Stimulated activated naive B cell treated with anti-CD40 and anti-IgM and Interleukin-4, amounts not matched to agents 10 μg/mL and 1 μg/mL and 100 μg/mL, for 72 hours (primary cell): ENCODE data around the gene KCNT2.

Source experiments
- ATAC-seq, 2 donors: fragments of 150-1000 bp; cut with Tn5 transposase; replicated peaks; 2 replicates each; pipeline ENCODE4 v1.10.0; 2021; ENCODE audit warnings: moderate library complexity in 1 of 2
- DNase-seq: peaks from one replicate; pipeline ENCODE4 v3.0.0; 2021
- H3K27ac Mint-ChIP-seq: one replicate; pipeline ENCODE4 v1.8.0; 2022; ENCODE audit warnings: mild to moderate bottlenecking, mixed read lengths
- H3K27me3 Mint-ChIP-seq, 2 donors: one replicate each; pipeline ENCODE4 v1.8.0; 2022; ENCODE audit warnings: mixed read lengths in 2 of 2
- H3K36me3 Mint-ChIP-seq, 2 donors: one replicate each; pipeline ENCODE4 v1.8.0; 2022; ENCODE audit warnings: mixed read lengths in 2 of 2, mild to moderate bottlenecking in 1 of 2
- H3K4me1 Mint-ChIP-seq, 2 donors: one replicate each; pipeline ENCODE4 v1.8.0; 2022; ENCODE audit warnings: mixed read lengths in 2 of 2, mild to moderate bottlenecking in 1 of 2
- H3K4me3 Mint-ChIP-seq, 2 donors: one replicate each; pipeline ENCODE4 v1.8.0; 2022; ENCODE audit warnings: mild to moderate bottlenecking in 2 of 2, mixed read lengths in 2 of 2, moderate library complexity in 1 of 2
- H3K9me3 Mint-ChIP-seq, 2 donors: one replicate each; pipeline ENCODE4 v1.8.0; 2022; ENCODE audit warnings: mixed read lengths in 2 of 2, mild to moderate bottlenecking in 1 of 2

The KCNT2 gene

DNA sequence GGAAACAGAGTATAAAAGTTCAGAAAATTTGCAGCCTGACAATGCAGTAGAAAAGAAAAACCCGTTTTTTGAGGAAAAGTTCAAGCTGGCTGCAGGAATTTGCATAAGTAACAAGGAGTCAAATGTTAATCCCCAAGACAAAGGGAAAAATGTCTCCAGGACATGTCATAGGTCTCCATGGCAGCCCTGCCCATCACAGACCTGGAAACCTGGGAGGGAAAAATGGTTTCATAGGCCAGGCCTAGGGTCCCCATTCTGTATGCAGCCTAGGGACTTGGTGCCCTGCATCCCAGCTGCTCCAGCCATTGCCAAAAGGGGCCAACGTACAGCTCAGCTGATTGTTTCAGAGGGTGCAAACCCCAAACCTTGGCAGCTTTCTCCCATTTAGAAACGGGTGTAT, 3.6 kb upstream of the KCNT2 start:
- no peak for DNase-seq
- no peak for ATAC-seq
- Mint-ChIP-seq H3K27ac (no peak overlapping the region), H3K4me1 (peaks cover 4 to 6% of the 10 kb centered on the region in 2 donors), H3K27me3 (peaks cover 24 to 36% of the 10 kb centered on the region in 2 donors), H3K9me3 (peaks cover 0 to 3% of the 10 kb centered on the region in 2 donors), H3K36me3 (no peaks in the 10 kb centered on the region), H3K4me3 (no peak overlapping the region)

DNA sequence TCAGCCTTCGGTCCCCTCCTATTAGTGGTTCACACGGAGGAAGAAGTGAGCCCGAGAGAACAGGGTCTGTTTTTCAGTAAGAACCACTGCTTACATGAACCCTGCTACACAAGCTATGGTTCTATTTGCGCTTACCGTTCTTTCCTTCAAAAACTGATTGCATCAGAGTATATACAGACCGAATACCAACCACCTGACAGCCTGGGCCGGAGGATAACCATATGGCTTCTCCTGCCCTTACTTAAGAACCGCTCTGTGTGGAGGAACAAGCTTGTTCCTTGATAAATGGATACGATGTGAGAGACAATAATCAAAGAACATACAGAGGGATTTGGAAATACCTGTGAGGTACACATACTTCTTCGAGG, 1.1 kb upstream of the KCNT2 start:
- Mint-ChIP-seq H3K4me1 (peaks cover 4 to 6% of the 10 kb centered on the region in 2 donors), H3K27me3 (peaks cover 24 to 39% of the 10 kb centered on the region in 2 donors), H3K36me3 (no peaks in the 10 kb centered on the region), H3K4me3 (no peak overlapping the region), H3K27ac (no peak overlapping the region), H3K9me3 (peaks cover 0 to 3% of the 10 kb centered on the region in 2 donors)
- no peak for DNase-seq
- peak in 1 of 2 donors; percentile 14 for ATAC-seq

DNA sequence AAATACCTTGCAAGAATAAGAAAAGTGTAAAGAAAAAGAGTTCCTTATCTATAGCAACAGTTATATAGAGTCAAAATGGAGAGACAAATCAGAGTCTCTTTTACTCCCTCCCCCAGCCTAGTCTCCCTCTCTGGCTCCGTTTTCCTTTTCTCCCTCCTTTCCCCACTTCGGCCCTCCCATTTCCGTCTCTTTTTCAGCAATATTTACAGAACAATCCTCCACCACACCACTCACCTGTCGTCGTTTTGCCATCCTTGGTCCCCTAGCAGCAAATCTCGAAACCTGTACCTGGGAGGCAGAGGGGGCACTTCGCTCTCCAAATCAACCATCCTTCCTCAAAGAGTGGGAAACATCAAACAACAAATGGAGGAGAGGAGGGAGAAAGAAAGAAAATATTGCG, 259 bp downstream of the KCNT2 start:
- DNase-seq (no peak), ATAC-seq (no peak)
- Mint-ChIP-seq H3K4me3 (peak overlapping the region in 1 of 2 donors; percentile 4), H3K36me3 (no peaks in the 10 kb centered on the region), H3K27me3 (peaks cover 22 to 37% of the 10 kb centered on the region in 2 donors), H3K4me1 (peaks cover 4 to 6% of the 10 kb centered on the region in 2 donors), H3K9me3 (peaks cover 0 to 3% of the 10 kb centered on the region in 2 donors), H3K27ac (no peak overlapping the region)

DNA sequence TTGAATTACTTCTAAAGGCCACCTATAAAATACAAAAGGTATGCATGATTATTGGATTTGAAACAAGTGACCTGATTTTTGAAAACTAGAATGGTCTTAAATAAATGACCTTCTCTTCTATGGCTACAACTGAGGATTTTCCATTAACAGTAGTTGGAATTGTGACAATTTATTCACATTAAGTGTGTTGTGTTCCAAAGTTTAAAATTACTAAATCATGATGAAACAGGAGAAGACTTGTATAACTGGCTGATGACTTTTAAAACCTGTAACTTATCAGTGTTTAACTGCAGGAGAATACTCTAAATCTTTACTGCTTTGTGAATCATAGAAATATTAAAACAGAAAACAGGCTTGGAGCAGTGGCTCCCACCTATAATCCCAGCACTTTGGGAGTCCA, 4.6 kb downstream of the KCNT2 start:
- no peak overlapping the region for H3K27ac Mint-ChIP-seq
- no peaks in the 10 kb centered on the region for H3K36me3 Mint-ChIP-seq
- no peaks in the 10 kb centered on the region for H3K9me3 Mint-ChIP-seq
- no peak for DNase-seq
- H3K27me3 Mint-ChIP-seq, result peaks cover 10 to 18% of the 10 kb centered on the region in 2 donors
- no peak overlapping the region for H3K4me3 Mint-ChIP-seq
- no peak for ATAC-seq
- peaks cover 4 to 6% of the 10 kb centered on the region in 2 donors for H3K4me1 Mint-ChIP-seq

DNA sequence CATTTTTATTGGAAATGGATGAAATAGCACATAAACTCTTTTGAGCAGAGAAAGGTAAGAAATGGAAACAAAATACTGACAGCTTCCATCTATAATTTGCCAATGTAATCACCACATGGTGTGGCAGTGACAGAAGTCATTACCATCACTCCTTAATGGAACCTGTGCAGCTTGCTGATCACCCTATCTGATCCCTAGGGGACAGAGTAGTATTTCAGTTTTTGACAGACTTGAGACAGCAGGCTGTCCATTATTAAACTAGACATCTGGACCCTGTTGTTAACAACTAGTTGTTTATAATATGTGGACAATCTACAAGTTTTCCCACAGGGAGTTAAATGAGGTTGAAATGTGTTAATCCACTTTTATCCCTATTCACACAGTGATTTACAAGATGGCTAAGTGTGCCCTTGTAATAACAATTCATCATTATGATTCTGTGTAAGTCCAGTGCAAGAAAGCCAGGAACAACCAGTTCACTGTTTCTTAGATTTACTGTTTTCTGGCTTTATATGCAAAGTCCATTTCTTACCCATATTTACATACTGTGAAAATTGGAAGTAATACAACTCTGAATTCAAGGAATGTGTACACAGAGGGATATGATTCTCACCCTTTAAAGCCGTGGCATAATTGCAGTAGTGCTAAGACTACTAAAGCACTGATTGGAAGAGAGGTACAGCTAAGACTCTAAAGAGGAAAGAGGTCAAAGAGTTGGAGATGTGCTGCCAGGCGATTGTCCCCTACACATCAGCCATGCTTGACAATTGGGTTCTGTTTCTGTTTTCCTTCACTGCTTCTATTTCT, 9.1 kb downstream of the KCNT2 start:
- Mint-ChIP-seq H3K27me3 (no peaks in the 10 kb centered on the region), H3K4me1 (no peaks in the 10 kb centered on the region), H3K9me3 (no peaks in the 10 kb centered on the region), H3K4me3 (no peak overlapping the region), H3K27ac (no peak overlapping the region), H3K36me3 (no peaks in the 10 kb centered on the region)
- DNase-seq (no peak), ATAC-seq (no peak)

DNA sequence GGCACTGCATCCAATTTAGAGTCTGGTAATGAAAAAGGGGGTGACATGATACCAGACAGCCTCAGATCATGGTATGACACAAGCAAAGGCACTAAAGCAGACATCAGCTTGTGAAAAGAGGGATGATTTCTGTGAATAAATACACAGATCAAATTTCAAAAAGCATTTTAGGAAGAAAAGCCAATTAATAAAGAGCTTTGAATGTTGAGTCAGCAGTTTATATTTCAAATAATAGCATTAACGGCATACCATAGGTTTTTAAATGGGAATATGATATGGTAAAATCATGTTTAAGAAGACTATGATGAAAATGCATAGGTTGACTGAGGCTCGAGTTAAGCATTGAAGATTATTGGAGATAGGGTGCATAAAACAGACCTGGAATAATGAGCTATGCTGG, 13.5 kb downstream of the KCNT2 start:
- Mint-ChIP-seq H3K4me1 (no peaks in the 10 kb centered on the region), H3K4me3 (no peak overlapping the region), H3K27me3 (no peaks in the 10 kb centered on the region), H3K36me3 (no peaks in the 10 kb centered on the region), H3K9me3 (peaks cover 0 to 3% of the 10 kb centered on the region in 2 donors), H3K27ac (no peak overlapping the region)
- ATAC-seq (no peak), DNase-seq (no peak)

DNA sequence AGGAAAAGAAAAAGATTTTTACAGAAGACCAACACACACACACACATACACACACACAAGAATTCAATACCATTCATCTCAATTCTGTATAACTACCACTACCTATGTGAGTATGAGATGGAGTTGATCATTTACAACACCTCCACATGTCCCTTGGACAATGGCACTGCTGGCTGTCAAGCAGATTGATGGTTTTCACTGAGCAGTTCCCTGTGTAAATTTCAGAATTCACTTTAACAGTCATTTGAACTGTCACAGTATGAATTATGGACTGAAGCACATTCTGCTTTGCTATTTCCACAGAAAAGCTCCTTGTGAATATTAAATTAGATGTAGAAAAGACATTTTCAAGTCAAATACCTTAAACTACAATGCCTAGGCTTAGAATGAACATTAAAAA, 14.3 kb downstream of the KCNT2 start:
- Mint-ChIP-seq H3K36me3 (no peaks in the 10 kb centered on the region), H3K27ac (no peak overlapping the region), H3K4me1 (no peaks in the 10 kb centered on the region), H3K9me3 (peaks cover 0 to 3% of the 10 kb centered on the region in 2 donors), H3K27me3 (no peaks in the 10 kb centered on the region), H3K4me3 (no peak overlapping the region)
- DNase-seq (no peak), ATAC-seq (no peak)

DNA sequence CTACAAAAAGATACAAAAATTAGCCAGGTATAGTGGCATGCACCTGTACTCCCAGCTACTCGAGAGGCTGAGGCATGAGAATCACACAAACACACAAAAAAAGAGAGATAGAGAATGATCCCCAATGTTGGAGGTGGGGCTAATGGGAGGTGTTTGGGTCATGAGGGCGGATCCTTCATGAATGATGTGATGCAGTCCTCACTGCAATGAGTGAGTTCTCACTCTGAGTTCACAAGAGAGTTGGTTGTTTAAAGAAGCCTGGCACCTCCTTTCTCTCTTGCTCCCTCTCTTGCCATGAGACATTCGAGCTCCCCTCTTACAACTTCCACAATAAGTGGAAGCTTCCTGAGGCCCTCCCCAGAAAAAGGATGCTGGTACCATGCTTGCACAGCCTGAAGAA, 17.3 kb downstream of the KCNT2 start:
- H3K27me3 Mint-ChIP-seq, result no peaks in the 10 kb centered on the region
- H3K9me3 Mint-ChIP-seq, result peaks cover 0 to 3% of the 10 kb centered on the region in 2 donors
- no peak overlapping the region for H3K4me3 Mint-ChIP-seq
- ATAC-seq (no peak), DNase-seq (no peak)
- no peaks in the 10 kb centered on the region for H3K4me1 Mint-ChIP-seq
- H3K36me3 Mint-ChIP-seq, result no peaks in the 10 kb centered on the region
- no peak overlapping the region for H3K27ac Mint-ChIP-seq

DNA sequence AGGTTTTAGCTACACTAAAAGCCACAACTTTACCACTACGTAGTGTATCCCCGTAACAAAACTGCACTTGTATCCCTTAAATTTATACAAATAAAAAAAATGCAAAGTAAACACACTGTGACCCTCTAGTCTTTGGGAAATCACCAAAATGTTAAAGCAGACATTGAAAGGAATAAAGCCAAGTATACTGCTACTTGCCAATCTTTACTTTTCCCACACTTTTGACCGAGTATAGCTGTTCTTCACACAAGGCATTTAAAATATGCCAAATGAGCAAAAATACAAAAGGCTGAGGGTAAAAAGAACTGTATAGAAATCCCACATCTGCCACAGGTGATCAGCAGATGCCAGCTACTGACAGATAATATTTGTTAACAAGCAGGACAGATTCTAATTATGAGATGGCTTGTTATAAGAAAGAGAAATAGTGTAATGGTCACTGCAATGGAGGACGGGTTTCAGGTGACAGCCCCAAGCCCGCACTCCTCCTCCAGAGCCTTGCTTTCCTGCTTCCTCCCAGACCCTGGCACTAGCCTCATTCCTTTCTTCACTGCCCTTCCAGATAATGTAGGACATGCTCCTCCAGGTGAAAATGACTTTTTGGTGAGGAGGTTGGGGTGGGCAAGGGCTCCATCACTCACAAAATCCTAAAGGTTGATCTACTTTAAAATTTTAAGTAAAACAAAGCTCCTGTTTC, 18.1 kb downstream of the KCNT2 start:
- no peak overlapping the region for H3K4me3 Mint-ChIP-seq
- DNase-seq (no peak), ATAC-seq (no peak)
- H3K27ac Mint-ChIP-seq, result no peak overlapping the region
- H3K4me1 Mint-ChIP-seq, result no peaks in the 10 kb centered on the region
- H3K36me3 Mint-ChIP-seq, result no peaks in the 10 kb centered on the region
- H3K27me3 Mint-ChIP-seq, result no peaks in the 10 kb centered on the region
- peaks cover 0 to 3% of the 10 kb centered on the region in 2 donors for H3K9me3 Mint-ChIP-seq

DNA sequence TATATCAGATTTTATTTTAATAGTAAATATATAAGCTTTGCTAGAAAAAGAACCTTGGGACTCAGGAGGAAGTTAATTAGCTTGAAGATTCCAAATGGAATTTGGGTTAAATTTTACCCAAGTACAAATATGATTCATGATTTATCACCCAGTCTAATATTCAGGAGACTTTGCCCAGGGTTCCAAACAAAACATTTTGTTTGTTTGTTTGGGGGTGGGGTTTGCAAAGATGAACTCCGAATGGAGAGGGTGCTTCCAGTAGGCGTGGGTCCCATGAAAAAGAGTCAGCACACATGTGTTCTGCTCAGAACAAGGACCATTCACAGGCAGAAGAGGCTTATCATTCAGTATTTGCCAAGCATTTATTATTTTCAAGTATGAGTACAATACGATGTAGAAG, 23.5 kb downstream of the KCNT2 start:
- no peaks in the 10 kb centered on the region for H3K36me3 Mint-ChIP-seq

DNA sequence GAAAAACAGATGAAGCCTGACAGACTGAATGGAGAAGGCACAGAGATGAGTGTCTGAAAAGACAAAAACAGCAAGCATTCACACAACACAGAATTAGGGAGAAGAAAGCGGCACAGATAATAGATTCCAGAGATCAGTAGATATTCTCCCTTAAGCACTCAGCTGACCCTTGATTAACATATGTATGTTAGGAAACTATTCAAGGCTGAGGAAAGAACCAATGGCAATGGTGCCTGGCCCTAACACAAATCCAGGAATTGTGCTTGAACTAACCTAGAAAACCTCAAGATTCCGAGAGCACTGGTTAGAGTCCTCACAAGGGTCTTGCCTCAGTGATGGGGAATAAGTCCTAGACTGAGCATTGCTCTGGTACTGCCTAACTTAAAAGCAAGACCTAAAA, 30.9 kb downstream of the KCNT2 start:
- Mint-ChIP-seq H3K9me3 (peaks cover 0 to under 1% of the 10 kb centered on the region in 2 donors), H3K4me3 (no peak overlapping the region), H3K36me3 (no peaks in the 10 kb centered on the region), H3K4me1 (no peaks in the 10 kb centered on the region), H3K27me3 (no peaks in the 10 kb centered on the region), H3K27ac (no peak overlapping the region)
- no peak for ATAC-seq
- DNase-seq, result no peak

More for the DNA sequence above, 23.5 kb downstream of the KCNT2 start:
- Mint-ChIP-seq H3K4me3 (no peak overlapping the region), H3K27ac (no peak overlapping the region), H3K9me3 (no peaks in the 10 kb centered on the region), H3K27me3 (no peaks in the 10 kb centered on the region), H3K4me1 (no peaks in the 10 kb centered on the region)
- ATAC-seq (no peak), DNase-seq (no peak)

DNA sequence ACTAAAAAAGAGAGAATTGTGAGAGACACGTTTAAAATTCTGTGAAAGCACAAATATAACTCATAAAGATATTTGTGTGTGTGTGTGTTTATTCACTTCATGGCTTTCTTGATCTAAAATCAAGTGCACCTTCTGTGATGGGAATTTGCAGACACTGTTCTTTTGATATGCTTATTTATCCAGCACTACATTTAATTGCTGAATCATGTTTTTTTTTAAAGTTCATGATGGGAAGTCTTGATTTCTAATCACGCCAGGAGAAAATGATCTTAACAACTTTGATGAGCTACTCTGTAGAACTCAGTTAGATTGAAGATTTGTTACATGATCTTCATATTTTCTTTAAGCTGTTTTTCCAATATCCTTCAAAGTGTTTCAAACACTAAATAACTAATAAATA, 35.0 kb downstream of the KCNT2 start:
- Mint-ChIP-seq H3K27ac (no peak overlapping the region), H3K9me3 (peaks cover 2 to 4% of the 10 kb centered on the region in 2 donors), H3K4me1 (no peaks in the 10 kb centered on the region), H3K4me3 (no peak overlapping the region), H3K36me3 (no peaks in the 10 kb centered on the region), H3K27me3 (no peaks in the 10 kb centered on the region)
- ATAC-seq (no peak), DNase-seq (no peak)

DNA sequence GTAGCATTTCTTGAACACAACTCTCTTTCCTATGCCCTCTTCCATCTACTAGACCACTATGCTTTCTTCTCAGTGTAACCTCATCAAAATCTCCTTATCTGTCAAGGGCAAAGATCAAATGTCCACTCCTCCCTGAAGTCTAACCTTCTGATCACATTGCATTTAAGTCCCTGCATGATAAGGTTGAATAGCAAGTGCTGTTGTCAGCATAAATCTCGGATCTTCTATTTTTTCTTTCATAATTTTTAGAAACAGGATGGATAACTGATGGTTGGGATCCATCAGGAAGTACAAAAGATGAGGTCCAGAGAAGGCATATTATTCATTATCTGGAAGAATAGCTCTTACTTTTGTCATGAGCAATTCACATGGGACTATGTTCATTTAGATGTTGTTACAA, 41.0 kb downstream of the KCNT2 start:
- Mint-ChIP-seq H3K36me3 (no peaks in the 10 kb centered on the region), H3K27ac (no peak overlapping the region), H3K4me1 (no peaks in the 10 kb centered on the region), H3K27me3 (no peaks in the 10 kb centered on the region), H3K4me3 (no peak overlapping the region), H3K9me3 (peaks cover 2 to 11% of the 10 kb centered on the region in 2 donors)
- DNase-seq (no peak), ATAC-seq (no peak)

DNA sequence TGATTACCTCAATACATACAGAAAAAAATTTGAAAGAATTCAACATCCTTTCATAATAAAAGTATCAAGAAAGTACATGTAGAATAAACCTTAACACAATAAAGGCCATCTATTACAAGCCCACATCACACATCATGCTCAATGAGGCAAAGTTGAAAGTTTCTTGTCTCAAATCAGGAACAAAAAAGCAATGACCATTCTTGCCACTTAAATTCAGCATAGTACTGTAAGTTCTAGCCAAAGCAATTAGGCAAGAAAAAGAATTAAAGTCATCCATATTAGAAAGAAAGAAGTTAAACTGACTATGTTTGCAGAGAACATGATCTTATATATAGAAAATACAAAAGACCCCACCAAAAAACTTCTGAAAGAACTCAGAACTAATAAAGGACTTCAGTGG, 44.5 kb downstream of the KCNT2 start:
- DNase-seq (no peak), ATAC-seq (no peak)

DNA sequence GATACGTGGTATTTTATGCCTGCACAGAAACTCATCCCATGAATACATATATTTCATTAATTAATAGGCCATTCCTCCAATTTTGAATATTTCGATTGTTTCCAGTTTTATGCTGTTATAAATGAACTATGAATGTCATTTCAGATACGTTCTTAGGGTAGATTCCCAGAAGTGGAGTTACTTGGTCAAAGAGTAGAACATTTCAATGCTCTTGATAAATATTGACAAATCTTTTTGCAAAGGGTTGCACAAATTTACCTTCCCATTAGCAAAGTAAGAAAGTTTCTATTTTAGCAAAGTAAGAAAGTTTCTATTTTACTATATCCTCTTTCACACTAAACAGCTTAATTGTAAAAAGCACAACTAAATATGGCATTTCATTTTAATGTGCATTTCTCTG, 48.9 kb downstream of the KCNT2 start:
- no peaks in the 10 kb centered on the region for H3K36me3 Mint-ChIP-seq
- no peak for DNase-seq

More for the DNA sequence above, 44.5 kb downstream of the KCNT2 start:
- H3K36me3 Mint-ChIP-seq, result no peaks in the 10 kb centered on the region
- H3K4me3 Mint-ChIP-seq, result no peak overlapping the region
- H3K27me3 Mint-ChIP-seq, result no peaks in the 10 kb centered on the region
- no peaks in the 10 kb centered on the region for H3K4me1 Mint-ChIP-seq
- H3K9me3 Mint-ChIP-seq, result peaks cover 0 to 12% of the 10 kb centered on the region in 2 donors
- H3K27ac Mint-ChIP-seq, result no peak overlapping the region

More for the DNA sequence above, 48.9 kb downstream of the KCNT2 start:
- no peak overlapping the region for H3K27ac Mint-ChIP-seq
- ATAC-seq, result no peak
- no peaks in the 10 kb centered on the region for H3K4me1 Mint-ChIP-seq
- no peaks in the 10 kb centered on the region for H3K27me3 Mint-ChIP-seq
- peaks cover 4 to 9% of the 10 kb centered on the region in 2 donors for H3K9me3 Mint-ChIP-seq
- H3K4me3 Mint-ChIP-seq, result no peak overlapping the region
